ENCODE data around the gene PCCB. TPM values are rescaled to one million over a fixed set of nuclear protein-coding genes. Genes with fewer than 3 reads are reported as not detected.

Gene PCCB
- total and polyA plus RNA-seq, 2 donors (not counting 3 experiments of a cell fraction or from before 2014, with no cell fraction given): 28.6 to 36.5 TPM

GRCh38 chr3:136350132-136350531 lies 100.0 kb downstream of the PCCB start:
- peaks cover 0 to 2% of the 10 kb centered on the region in 2 experiments for H3K36me3 ChIP-seq (ENCODE audit: control insufficient read depth in 2 of 2, extremely low read depth in 1 of 2, insufficient read depth in 2 of 2, low read length in 2 of 2)
- H4K20me1 ChIP-seq (replicated peaks; ENCODE audit: control insufficient read depth, extremely low read depth, insufficient read depth, low read length): no peaks in the 10 kb centered on the region
- intact Hi-C loops (cut with micrococcal nuclease): no loop called here
- POLR2A ChIA-PET: no interaction called here
- no peaks in the 10 kb centered on the region for H3K9me3 ChIP-seq (replicated peaks; ENCODE audit: control insufficient read depth, insufficient read depth, low read length)
- H3K4me2 ChIP-seq (ENCODE audit: insufficient read depth, low read length): no peak overlapping the region
- no peak overlapping the region for H3K4me3 ChIP-seq (replicated peaks in 1 of 3; ENCODE audit: insufficient read depth in 1 of 3, low read depth in 1 of 3, low read length in 3 of 3)
- no peak overlapping the region for H3K9ac ChIP-seq (replicated peaks; ENCODE audit: extremely low read depth, insufficient read depth, low read length)
- no peaks in the 10 kb centered on the region for H3K27me3 ChIP-seq (ENCODE audit: control insufficient read depth in 2 of 2, insufficient read depth in 2 of 2, low read length in 2 of 2)
- H3K9me1 ChIP-seq (replicated peaks; ENCODE audit: control insufficient read depth, extremely low read depth, insufficient read depth, low read length): no peaks in the 10 kb centered on the region
- no peak for FAIRE-seq
- H3K4me1 ChIP-seq (ENCODE audit: control insufficient read depth, extremely low read depth, insufficient read depth, low read length): no peaks in the 10 kb centered on the region
- no TSS peak for BruUV-seq (replicated peaks)
- dilution Hi-C loops (cut with MboI; ENCODE audit: extremely low pct_ligation_motif_present, low sequenced_read_pairs): no loop called here
- CTCF ChIA-PET: interaction anchor here (0.9 to 4.5 kb wide), 4 partner anchors 8 to 402 kb away, joined by 3 to 27 read pairs (median 6); partner anchors contain the start of gene STAG1
- TF ChIP-seq POLR2A (IDR thresholded peaks at IDR 0.05; ENCODE audit: low read depth, low read length) (no peak), MYC (IDR thresholded peaks at IDR 0.05; ENCODE audit: low read depth, low read length) (no peak), MAX (IDR thresholded peaks at IDR 0.05; ENCODE audit: insufficient read depth, insufficient read length) (no peak), GATA2 (IDR thresholded peaks at IDR 0.05; ENCODE audit: insufficient read depth, insufficient read length, low read depth, low read length) (no peak), POLR2AphosphoS5 (IDR thresholded peaks at IDR 0.05; ENCODE audit: insufficient read depth, low read depth, low read length) (no peak), FOS (IDR thresholded peaks at IDR 0.05; ENCODE audit: borderline replicate concordance, insufficient read depth, low read length) (no peak), EZH2 (IDR thresholded peaks at IDR 0.05; ENCODE audit: borderline replicate concordance, low read depth, low read length, severe bottlenecking) (no peak), JUN (IDR thresholded peaks at IDR 0.05; ENCODE audit: borderline replicate concordance, insufficient read depth, insufficient read length, low read depth) (no peak)
- TF ChIP-seq, protein P1, sequence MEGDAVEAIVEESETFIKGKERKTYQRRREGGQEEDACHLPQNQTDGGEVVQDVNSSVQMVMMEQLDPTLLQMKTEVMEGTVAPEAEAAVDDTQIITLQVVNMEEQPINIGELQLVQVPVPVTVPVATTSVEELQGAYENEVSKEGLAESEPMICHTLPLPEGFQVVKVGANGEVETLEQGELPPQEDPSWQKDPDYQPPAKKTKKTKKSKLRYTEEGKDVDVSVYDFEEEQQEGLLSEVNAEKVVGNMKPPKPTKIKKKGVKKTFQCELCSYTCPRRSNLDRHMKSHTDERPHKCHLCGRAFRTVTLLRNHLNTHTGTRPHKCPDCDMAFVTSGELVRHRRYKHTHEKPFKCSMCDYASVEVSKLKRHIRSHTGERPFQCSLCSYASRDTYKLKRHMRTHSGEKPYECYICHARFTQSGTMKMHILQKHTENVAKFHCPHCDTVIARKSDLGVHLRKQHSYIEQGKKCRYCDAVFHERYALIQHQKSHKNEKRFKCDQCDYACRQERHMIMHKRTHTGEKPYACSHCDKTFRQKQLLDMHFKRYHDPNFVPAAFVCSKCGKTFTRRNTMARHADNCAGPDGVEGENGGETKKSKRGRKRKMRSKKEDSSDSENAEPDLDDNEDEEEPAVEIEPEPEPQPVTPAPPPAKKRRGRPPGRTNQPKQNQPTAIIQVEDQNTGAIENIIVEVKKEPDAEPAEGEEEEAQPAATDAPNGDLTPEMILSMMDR (IDR thresholded peaks at IDR 0.05; ENCODE audit: extremely low read depth in 1 of 2, insufficient read depth in 1 of 2, low read depth in 1 of 2, low read length in 2 of 2): no peak
- no peaks in the 10 kb centered on the region for H3K79me2 ChIP-seq (ENCODE audit: control insufficient read depth, insufficient read depth, low read length)
- DNase-seq (ENCODE audit: low read depth, low spot score): no peak
- no peak overlapping the region for H2AFZ ChIP-seq (ENCODE audit: low read depth, low read length)
- no peak overlapping the region for H3K27ac ChIP-seq (ENCODE audit: insufficient read depth, low read depth, low read length)

Measured in endothelial cell of umbilical vein (primary cell).